Brain microvascular endothelial cell (primary cell): ENCODE results near the gene HYAL3.
A peak's percentile ranks its signal among the peaks of the same experiment; 100 is the strongest.
"Not testable (repeated sequence)": the region's sequence is repeated elsewhere in the genome, so short reads cannot be mapped to it uniquely, and the experiment has no call there.

Source experiments
- DNase-seq: peaks from one replicate; pipeline ENCODE4 v3.0.0-alpha.2; 2020
- H3K27ac ChIP-seq: fragments of 250-450 bp; sonication (Bioruptor Pico); 2 replicates; pipeline ENCODE4 v1.5.1; 2020; ENCODE audit warnings: mild to moderate bottlenecking, moderate library complexity
- H3K27me3 ChIP-seq: fragments of 250-450 bp; sonication (Bioruptor Pico); replicated peaks from 2 replicates; pipeline ENCODE4 v1.5.1; 2020; ENCODE audit warnings: mild to moderate bottlenecking
- H3K36me3 ChIP-seq: fragments of 250-450 bp; sonication (Bioruptor Pico); replicated peaks from 2 replicates; pipeline ENCODE4 v1.5.1; 2020; ENCODE audit warnings: mild to moderate bottlenecking
- H3K4me3 ChIP-seq: 2 replicates; pipeline ENCODE4 v1.5.1; 2011; ENCODE audit warnings: low read depth, mild to moderate bottlenecking, control low read depth, low read length, moderate library complexity
- CTCF ChIP-seq: IDR thresholded peaks from 2 replicates; pipeline ENCODE4 v1.5.1; 2011; ENCODE audit warnings: low read depth, mild to moderate bottlenecking, moderate library complexity, low read length, control low read depth, inconsistent platforms; ENCODE audit errors: missing control alignments
- in situ Hi-C: cut with HindIII; loops from 2 replicates; pipeline ENCODE4 v1.10.0; 2017; ENCODE audit warnings: low sequenced_read_pairs, low pct_ligation_motif_present

The HYAL3 gene

GRCh38 chr3:50272911-50273688 is 26.1 kb downstream of the HYAL3 start:
- peak; percentile 99 for TF ChIP-seq CTCF
- in situ Hi-C loops = no loop called here
- Histone ChIP-seq H3K4me3 (peak overlapping the region; percentile 37), H3K27me3 (peaks cover 26% of the 10 kb centered on the region), H3K36me3 (no peaks in the 10 kb centered on the region), H3K27ac (no peak overlapping the region)
- peak; percentile 44 for DNase-seq

- H3K27me3 ChIP-seq = peaks cover 26% of the 10 kb centered on the region
Observed at GRCh38 chr3:50272538-50272910, 26.7 kb downstream of the HYAL3 start.

GRCh38 chr3:50271314-50271936 is 27.8 kb downstream of the HYAL3 start:
- no peak for DNase-seq
- in situ Hi-C loops = no loop called here
- Histone ChIP-seq H3K36me3 (no peaks in the 10 kb centered on the region), H3K27me3 (peaks cover 26% of the 10 kb centered on the region), H3K27ac (no peak overlapping the region), H3K4me3 (no peak overlapping the region)
- no peak for TF ChIP-seq CTCF

More at GRCh38 chr3:50272538-50272910, 26.7 kb downstream of the HYAL3 start:
- H3K27ac ChIP-seq, DNase-seq, H3K36me3 ChIP-seq, in situ Hi-C loops, H3K4me3 ChIP-seq: not testable (repeated sequence)

GRCh38 chr3:50270422-50271224 is 28.6 kb downstream of the HYAL3 start:
- no peak for TF ChIP-seq CTCF
- no peak for DNase-seq
- in situ Hi-C loops = no loop called here
- Histone ChIP-seq H3K27ac (no peak overlapping the region), H3K36me3 (no peaks in the 10 kb centered on the region), H3K27me3 (peaks cover 24% of the 10 kb centered on the region), H3K4me3 (no peak overlapping the region)

- no peak for DNase-seq
- H3K36me3 ChIP-seq = no peaks in the 10 kb centered on the region
- H3K27me3 ChIP-seq = peaks cover 17% of the 10 kb centered on the region
- in situ Hi-C loops = no loop called here
- H3K4me3 ChIP-seq = no peak overlapping the region
- no peak overlapping the region for H3K27ac ChIP-seq
- no peak for TF ChIP-seq CTCF
Observed at GRCh38 chr3:50269977-50270413, 29.2 kb downstream of the HYAL3 start.

GRCh38 chr3:50269460-50269859 is 29.7 kb downstream of the HYAL3 start:
- Histone ChIP-seq H3K27me3 (peaks cover 12% of the 10 kb centered on the region), H3K36me3 (no peaks in the 10 kb centered on the region), H3K27ac (no peak overlapping the region), H3K4me3 (no peak overlapping the region)
- in situ Hi-C loops = no loop called here
- no peak for DNase-seq
- no peak for TF ChIP-seq CTCF
